Cortex of kidney (tissue), 1 donor: Measurements from ENCODE around the gene TMEM120A.
"Not testable (repeated sequence)": the region's sequence is repeated elsewhere in the genome, so short reads cannot be mapped to it uniquely, and the experiment has no call there.

ENCODE experiments used
- DNase-seq: peaks from one replicate; lab custom pipeline; 2025; lab: John Stamatoyannopoulos, UW

TMEM120A gene

DNA sequence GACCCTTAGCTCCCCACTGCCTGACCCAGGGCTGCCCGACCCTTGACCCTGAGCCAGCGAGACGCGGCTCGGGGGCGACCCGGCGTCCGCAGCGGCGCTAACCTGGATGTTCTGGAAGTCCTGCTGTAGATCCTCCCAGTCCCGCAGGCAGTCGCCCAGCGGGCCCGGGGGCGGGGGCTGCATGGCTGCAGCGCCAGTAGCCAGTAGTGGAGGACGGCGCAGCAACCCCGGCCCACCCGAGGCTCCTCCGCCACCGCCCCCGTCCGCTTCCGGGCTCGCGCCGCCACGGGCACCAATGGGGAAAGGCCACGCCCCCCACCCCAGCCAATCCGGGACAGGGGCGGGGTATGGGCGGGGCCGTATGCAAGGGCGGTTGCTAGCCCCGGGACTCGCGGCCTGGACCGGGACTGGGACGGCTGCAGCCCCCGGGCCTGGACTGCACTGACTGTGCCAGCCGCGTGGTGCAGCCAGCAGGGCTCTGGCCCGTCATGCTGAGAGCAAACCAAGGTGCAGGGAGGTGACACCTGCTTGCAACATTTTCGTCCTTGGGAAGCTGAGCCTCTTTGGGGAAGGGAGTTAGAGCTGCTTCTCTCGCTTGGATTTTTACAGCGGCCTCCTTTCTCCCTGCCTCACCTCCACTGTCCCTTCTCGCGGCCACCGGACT, at the start of gene TMEM120A:
Gene TMEM120A (minus strand): TSS at position 208 of the 664 bp plus-strand sequence. CDS start 25 bp downstream, at position 183.
- DNase-seq: peak; percentile 61

DNA sequence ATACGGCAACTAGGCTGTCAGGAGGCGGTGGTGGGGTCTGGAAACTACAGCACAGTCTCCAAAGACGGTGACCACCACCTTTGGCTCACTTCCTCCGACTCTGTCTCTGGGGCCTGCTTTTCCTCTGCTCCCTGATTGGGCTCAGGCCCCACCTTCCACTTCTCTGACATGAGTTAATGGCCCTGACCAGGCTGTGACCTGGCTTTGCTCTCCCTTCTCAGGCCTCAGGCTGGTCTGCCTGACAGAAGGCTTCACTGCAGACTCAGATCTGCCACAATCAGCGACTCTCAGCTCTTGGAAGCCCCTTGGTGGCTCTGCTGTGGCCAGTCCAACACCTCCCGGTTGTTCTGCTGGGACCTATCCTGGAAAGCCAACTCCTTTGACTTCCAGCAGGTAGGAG, 45.7 kb upstream of the TMEM120A start:
- no peak for DNase-seq

DNA sequence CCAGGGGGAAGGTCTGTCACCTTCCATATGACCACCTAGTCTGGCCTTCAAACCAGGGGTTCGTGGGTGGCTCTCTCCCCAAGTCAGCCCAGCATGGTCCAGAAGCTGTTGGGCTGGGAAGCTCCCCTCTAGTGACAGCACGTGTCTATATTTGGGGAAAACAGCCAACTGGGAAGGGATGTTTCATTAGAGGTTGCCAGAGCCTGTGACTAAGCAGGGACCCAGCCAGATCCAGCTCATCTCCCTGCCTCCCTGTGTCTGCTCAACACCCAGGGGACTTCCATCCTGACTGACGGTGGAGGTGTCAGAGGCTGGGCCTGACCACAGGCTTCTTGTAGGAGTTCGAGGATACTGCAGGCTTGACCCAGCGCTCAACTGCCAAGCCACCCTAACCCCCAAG, 42.9 kb upstream of the TMEM120A start:
- no peak for DNase-seq

DNA sequence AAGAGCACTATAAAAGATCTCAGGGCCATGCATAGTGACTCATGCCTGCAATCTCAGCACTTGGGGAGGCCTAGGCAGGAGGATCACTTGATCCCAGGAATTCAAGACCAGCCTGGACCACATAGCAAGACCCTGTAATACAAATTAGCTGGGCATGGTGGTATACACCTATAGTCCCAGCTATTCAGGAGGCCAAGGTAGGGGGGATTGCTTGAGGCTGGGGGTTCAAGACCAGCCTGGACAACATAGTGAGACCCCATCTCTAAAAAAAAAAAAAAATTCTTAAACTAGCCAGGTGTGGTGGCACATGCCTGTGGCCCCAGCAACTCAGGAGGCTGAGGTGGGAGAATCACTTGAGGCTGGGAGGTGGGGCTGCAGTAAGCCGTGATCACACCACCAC, 37.6 kb upstream of the TMEM120A start:
- no peak for DNase-seq

DNA sequence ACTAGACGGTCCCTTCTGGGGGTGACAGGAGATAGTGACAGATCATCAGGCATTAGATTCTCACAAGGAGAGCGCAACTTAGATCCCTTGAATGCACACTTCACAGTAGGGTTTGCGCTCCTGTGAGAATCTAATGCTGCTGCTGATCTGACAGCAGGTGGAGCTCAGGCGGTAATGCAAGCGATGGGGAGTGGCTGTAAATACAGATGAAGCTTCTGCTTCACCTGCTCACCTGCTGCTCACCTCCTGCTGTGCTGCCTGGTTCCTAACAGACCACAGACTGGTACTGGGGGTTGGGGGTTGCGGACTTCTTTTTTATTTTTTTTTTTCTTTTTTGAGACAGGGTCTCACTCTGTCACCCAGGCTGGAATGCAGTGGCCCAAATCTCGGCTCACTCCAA, 35.3 kb upstream of the TMEM120A start:
- not testable (repeated sequence) for DNase-seq

DNA sequence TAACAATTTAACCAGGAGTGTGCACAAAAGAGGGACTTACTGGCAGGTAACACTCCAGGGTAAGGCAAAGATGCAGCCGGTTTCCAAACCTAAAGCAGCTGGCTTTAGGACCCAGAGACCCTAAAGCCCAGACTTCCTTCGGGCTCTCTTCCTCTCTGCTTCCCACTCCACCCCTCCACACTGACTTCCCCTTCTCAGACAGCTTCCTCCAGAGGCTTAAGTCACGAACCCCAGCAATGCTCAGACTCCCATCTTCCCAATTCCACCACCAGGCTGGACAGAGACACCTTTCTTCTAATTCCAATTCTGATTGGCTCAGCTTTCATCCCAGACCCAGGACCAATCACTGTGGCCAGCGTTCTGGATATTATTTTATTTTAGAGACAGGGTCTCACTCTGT, 28.6 kb upstream of the TMEM120A start:
- DNase-seq: no peak

DNA sequence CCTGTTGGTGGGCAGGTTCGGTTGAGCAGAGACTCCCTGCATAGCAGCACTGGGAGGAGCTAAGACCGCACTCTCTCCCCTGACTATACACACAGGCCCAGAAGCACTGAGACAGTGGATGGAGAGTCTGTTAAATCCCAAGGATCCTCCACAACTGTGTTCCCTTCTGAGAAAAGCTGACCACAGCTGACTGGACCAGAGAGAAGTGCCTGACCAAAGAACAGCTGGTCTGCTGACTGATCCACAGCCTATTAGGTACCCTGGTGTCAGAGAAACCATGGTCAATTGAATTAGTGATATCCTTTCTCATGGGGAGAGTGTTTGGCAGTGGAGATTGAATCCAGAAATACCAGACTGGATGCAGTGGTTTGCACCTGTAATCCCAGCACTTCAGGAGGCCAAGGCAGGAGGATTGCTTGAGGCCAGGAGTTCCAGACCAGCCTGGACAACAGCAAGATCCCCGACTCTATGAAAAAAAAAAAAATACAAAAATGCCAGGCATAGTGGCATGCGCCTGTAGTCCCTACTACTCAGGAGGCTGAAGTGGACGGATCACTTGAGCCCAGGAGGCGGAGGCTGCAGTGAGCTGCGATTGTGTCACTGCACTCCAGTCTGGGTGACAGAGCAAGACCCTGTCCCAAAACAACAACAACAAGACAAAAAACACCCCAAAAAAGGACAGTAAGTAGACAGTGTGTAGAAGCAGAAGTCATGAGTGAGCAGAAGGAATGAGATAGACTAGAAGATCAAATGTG, 27.8 kb upstream of the TMEM120A start:
- DNase-seq: no peak

DNA sequence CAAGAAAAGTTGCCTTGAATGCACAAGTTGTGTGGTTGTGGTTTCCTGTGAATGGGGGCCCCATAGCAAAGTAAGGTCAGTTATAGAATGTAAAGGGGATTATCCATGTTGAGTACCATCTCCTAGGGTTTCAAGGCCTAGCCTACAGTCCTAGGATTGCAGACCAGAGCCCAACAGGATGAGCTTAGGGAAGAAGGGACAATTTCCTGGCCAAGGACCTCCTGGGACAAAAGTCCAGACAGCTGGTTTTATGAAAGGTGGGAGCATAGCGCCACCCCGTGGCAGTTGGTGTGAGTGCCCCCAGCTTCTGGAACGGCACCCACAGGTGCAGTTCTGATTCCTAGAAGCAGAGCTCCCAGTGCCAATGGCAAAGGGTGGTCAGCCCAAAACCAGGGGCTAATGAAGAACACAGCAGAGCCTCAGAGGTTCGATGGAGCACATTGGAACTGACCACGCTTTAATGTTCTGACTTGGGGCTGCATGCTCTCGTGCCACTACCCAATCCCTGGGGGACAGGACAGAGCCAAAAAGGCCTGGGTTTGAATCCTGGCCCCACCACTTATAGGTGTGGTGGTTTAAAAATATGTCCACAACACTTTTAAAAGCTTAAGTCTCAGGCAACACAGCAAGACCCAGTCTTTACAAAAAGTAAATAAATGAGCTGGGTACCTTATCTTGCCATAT, 25.8 kb upstream of the TMEM120A start:
- no peak for DNase-seq

DNA sequence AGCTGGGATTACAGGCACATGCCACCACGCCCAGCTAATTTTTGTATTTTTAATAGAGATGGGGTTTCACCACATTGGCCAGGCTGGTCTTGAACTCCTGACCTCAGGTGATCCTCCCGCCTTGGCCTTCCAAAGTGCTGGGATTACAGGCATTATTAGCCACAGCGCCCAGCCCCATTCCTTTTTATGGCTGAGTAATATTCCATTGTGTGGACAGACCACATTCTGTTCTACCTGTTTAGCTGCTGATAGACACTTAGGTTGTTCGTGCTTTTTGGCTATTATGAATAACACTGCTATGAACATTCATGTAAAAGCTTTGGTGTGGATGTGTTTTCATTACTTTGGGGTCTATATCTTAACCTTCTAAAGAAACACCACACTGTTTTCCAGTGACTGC, 24.1 kb upstream of the TMEM120A start:
- DNase-seq: not testable (repeated sequence)

DNA sequence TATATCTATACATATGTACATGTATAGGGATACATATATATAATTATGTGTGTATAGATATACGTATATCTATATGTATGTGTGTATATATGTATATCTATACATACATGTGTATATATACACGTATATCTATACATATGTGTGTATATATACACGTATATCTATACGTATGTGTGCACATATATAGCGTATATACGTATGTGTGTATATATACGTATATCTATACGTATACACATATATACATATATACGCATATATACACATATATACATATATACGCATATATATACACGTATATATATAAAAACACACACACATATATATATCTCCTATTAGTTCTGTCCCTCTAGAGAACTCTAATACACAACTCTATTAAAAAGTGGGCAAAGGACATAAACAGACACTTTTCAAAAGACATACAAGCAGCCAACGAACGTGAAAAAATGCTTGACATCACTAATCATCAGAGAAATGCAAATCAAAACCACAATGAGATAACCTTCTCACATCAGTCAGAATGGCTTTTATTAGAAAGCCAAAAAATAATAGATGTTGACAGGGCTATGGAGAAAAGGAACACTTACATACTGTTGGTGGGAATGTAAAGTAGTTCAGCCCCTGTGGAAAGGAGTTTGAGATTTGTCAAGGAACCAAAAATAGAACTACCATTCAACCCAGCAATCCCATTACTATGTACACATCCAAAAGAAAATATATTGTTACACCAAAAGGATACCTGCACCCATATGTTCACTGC, 22.0 kb upstream of the TMEM120A start:
- no peak for DNase-seq

DNA sequence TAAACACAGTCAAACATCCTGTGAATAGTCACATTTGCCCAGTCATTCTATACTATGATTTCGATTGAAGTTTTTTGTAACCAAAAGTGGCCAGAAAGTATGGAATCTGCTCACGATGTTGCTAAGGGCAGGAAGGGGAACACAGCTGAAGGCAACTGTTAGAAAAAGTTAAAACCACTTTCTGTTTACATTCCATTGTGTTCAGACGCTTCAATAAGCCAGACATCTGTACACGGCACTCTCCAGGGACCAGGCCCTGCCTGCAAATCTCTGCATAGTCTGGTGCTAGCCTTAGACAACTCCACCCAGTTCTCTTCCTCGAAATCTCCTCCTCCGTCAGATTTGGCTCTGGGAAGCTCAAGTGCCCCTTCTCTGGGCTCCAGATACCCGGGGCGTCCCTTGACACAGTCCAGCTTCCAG, 17.1 kb upstream of the TMEM120A start:
- DNase-seq: no peak

DNA sequence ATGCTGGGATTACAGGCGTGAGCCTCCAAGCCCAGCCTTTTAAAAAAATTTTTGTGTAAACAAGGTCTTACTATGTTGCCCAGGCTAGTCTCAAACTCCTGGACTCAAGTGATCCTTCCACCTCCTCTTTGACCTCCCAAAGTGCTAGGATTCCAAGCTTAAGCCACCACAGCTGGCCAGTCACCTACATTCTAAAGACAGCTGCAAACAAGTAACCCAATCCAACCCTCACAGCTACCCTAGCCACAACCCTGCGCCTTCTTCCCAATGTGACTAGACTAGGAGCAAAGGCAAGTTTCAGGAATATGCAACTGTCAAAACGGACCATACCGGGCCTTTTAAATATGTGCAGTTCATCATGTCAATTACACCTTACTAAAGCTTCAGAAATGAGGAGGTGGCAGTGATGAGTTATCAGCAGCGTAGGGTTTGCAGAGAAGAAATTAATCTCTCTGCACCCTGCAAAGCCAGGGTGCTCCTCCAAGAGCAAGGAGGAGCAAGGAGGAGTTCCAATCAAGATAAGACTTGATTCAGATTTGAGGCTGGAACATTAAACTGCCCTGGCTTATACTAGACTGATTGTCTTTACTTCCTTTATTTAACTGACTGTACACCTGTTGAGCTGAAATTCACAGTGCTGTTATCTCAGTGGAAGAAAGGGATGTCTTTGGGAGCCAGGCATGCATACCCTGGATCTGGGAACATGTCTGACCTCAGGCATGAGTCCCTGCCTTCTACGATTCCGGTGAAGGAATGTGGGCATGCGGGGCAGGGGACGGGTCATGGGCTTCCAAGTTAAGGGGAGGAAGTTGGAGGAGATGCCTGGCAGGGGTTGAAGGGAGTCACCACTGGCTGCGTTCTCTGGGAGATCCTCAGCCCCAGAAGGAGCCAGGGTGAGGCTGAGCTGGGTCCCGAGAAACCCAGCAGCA, 15.5 kb upstream of the TMEM120A start:
- no peak for DNase-seq

DNA sequence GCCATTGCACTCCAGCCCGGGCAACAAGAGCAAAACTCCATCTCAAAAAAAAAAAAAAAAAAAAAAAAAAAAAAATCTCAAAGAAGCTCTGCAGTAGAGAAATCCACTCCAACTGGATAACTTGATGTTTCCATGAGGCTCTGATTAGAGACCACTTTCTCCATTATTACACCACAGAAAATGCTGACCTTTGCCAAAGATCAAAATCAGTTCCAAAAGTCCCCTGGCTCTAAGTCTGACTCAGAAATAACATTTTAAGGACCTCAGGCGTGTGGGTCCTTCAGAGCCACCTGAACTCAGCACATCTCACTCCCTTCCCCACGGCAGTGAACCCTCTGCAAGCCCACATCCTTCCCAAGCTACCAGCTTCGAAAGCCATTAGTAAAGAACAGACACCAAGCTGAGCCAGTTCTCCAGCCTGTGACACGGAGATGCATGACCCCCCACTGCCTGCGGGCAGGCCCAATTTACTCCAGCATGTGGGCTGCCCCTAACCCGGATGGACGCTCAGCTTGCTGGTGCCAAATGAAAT, 13.8 kb upstream of the TMEM120A start:
- DNase-seq: no peak

DNA sequence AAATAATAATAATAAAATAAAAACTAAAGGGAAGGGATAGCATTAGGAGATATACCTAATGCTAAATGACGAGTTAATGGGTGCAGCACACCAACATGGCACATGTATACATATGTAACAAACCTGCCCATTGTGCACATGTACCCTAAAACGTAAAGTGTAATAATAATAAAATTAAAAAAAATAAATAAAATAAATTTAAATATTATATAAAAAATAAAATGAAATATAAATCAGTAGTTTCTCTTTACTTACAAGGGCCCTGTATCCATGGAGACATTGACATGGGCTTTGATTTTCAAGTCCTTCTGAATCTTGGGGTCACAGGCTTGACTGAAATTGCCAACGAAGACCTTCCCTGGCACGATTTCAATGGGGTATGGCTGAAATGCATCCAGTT, 10.6 kb upstream of the TMEM120A start:
- DNase-seq: not testable (repeated sequence)

DNA sequence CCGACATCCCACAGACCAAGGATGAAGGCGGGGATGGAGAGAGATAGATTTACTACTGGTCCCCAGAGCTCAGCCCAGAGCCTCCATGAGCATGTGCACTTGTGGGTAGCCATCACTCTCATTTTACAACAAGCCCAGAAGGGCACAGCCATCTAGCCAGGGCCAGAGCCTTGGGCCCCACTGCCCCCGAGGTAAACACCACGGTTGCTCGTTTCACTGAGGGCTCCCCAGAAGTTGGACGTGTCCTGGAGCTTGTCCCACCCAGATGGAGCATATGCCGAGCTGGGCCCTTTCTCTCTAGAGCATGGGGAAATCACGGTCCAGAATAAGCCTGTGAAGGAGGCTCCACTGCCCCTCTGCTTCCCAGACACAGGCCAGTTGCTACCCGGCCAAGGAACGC, 9.0 kb upstream of the TMEM120A start:
- DNase-seq: no peak

DNA sequence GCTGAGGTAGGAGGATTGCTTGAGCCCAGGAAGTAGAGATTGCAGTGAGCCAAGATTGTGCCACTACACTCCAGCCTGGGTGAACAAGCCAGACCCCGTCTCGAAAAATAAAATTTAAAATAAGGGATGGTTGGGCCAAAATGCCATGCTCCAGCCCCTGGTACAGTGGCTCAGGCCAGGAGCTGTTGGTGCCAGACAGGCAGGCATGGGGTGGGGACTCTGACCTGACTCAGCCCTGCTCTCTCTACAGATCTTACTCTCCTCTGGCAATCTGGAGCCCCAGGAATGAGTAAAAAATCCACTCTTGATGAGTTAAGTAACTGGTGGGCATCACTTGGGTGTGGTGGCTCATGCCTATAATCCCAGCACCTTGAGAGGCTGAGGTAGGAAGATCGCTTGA, 8.4 kb upstream of the TMEM120A start:
- no peak for DNase-seq

DNA sequence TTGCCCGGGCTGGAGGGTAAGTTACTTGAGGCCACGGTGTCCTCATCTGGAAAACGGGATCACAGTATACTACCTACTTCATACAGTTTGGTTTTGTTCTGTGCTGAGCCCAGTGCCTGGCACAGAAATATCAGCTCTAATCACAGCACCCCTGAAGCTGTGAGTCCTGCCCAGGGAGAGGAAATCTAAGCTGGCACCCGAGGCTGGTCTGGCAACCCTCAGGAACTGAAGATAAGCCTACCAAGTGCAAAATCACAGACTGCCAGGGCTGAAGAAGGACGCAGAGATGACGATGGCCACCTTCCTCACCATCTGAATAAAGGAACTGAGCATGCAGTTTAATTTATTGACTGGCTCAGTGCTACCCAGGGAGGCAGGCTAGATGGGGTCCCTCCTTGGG, 7.7 kb upstream of the TMEM120A start:
- DNase-seq: no peak

DNA sequence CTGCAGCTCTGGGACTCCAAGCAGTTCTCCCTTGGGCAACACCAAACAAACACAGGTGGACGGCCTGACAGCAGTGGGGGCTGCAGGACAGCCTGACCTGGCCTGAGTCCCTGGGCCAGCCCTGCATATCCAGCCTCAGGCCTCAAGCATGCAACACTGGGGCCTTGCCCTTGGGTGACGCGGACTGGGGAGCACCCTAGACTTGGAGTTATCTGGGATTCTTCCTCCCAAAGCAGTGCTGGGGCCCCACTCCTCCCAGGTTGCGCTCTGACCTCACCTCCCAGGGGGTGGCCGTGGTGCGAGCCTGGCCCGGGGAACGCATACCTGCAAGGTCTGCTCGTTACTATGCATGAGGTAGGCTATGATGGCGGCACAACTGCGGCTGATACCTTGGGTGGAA, 6.2 kb upstream of the TMEM120A start:
- no peak for DNase-seq

DNA sequence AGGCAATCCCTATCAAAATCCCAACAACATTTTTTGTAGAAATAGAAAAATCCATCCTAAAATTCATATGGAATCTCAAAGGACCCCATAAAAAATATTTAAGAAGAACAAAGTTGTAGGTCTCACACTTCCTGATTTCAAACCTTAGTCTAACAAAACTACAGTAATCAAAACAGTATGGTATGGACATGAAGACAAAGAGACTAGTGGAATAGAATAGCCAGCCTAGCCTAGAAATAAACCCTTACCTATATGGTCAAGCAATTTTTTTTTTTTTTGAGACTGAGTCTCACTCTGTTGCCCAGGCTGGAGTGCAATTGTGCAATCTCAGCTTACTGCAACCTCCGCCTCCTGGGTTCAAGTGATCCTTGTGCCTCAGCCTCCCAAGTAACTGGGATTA, 3.6 kb upstream of the TMEM120A start:
- DNase-seq: no peak

DNA sequence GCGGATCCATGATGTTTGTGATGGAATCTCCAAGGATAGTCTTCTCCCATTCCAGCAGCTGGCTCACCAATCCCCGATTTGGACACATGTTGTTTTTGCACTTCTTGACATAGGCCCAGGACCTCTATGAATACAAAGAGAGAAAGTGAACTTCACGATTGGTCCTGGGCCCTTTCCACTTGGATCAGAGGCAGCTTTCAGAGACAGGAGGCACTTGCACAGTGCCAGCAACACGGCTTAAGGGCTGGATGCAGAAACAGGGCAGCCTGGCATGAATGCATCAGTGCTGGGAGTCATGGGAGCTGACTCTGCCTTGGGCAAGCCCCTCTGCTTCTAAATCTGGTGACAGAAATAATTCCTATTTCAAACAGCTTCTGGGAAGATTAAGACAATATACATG, 2.1 kb upstream of the TMEM120A start:
- DNase-seq: no peak

DNA sequence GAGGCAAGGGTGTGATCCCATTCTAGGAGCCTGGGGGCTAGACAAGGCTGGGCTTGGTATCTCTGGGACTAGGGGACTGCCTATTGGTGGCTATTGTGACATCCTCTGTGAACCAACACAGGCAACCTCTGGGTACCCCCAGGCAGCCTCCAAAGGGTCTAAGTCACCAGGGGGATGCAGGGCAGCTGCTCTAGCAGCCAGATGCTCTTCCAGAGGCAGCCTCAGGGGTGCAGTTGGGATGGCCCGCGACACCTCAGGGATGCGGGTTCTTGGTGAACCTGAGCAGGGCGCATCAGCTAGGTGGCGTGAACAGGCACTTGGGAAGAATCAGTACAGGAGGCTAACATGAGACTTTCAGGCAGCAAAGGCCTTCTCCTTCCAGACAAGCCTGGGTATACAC, 1.6 kb upstream of the TMEM120A start:
- DNase-seq: no peak
